IMR-90 (cell line): ENCODE data around the gene MALRD1.

Experiments used
- BHLHE40 ChIP-seq: fragments of 150-350 bp; IDR thresholded peaks from 2 replicates; pipeline ENCODE4 v1.6.1; 2016; ENCODE audit warnings: mild to moderate bottlenecking, low read depth, low read length
- CEBPB ChIP-seq: IDR thresholded peaks from 2 replicates; pipeline ENCODE4 v1.6.1; 2012; ENCODE audit warnings: low read depth, low read length, improper control_type of control experiment
- CTCF ChIP-seq: conservative IDR thresholded peaks from 2 replicates; pipeline ENCODE4 v1.5.1; 2012; ENCODE audit warnings: mild to moderate bottlenecking, low read depth, low read length, improper control_type of control experiment
- MAFK ChIP-seq: IDR thresholded peaks from 2 replicates; pipeline ENCODE4 v1.6.1; 2012; ENCODE audit warnings: low read depth, low read length, improper control_type of control experiment
- NFE2L2 ChIP-seq: fragments of 150-350 bp; IDR thresholded peaks from 2 replicates; pipeline ENCODE4 v1.6.1; 2016; ENCODE audit warnings: low read depth, mild to moderate bottlenecking, low read length
- POLR2A ChIP-seq: IDR thresholded peaks from 2 replicates; pipeline ENCODE4 v1.6.1; 2012; ENCODE audit warnings: mild to moderate bottlenecking, low read depth, low read length
- RAD21 ChIP-seq: IDR thresholded peaks from 2 replicates; pipeline ENCODE4 v1.6.1; 2012; ENCODE audit warnings: low read length, improper control_type of control experiment
- RCOR1 ChIP-seq: IDR thresholded peaks from 2 replicates; pipeline ENCODE4 v1.6.1; 2012; ENCODE audit warnings: mild to moderate bottlenecking, low read length, improper control_type of control experiment; ENCODE audit not compliant: insufficient replicate concordance
- RFX5 ChIP-seq: IDR thresholded peaks from 2 replicates; pipeline ENCODE4 v1.8.0; 2012; ENCODE audit warnings: low read depth, mild to moderate bottlenecking, low read length, moderate library complexity
- SMC3 ChIP-seq: fragments of 150-350 bp; IDR thresholded peaks from 2 replicates; pipeline ENCODE4 v1.6.1; 2016; ENCODE audit warnings: low read depth, mild to moderate bottlenecking, antibody characterized with exemption, low read length, moderate library complexity

DNA sequence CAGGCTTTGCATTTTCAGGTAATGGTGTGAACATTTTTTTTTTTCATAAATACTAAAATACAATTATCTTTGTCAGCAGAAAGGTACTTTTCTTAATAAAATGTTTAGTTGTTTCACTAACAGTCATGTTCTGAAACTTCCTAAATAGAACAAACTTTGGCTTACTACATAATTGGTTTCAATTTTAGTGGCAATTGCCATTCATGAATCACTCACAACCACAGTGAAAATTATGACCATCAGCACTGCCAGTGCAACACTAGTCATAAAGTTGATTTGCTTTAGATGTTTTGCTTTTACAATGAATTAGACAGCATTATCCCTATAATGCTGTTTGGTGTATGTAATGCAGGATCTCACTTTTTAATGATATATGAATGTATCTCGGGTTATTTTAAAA is 470.0 kb downstream of the MALRD1 start:
- no peak for TF ChIP-seq CEBPB
- TF ChIP-seq NFE2L2 = no peak
- no peak for TF ChIP-seq POLR2A
- no peak for TF ChIP-seq MAFK
- TF ChIP-seq CTCF = no peak
- TF ChIP-seq RAD21 = no peak
- TF ChIP-seq RCOR1 = no peak
- no peak for TF ChIP-seq BHLHE40
- TF ChIP-seq RFX5 = no peak
- no peak for TF ChIP-seq SMC3
